Vagina (tissue), 2 donors: Measurements from ENCODE around the gene WWOX. TPM values are rescaled to one million over a fixed set of nuclear protein-coding genes. Genes with fewer than 3 reads are reported as not detected.

Experiments
- DNase-seq, 2 donors: peaks; one replicate each; pipeline ENCODE4 v3.0.0-alpha.2; 2017; ENCODE audit errors: extremely low spot score in 2 of 2
- H3K27ac ChIP-seq: fragments of 200-600 bp; sonication (generic); one replicate; pipeline ENCODE4 v1.5.1; 2019
- H3K27me3 ChIP-seq: fragments of 200-600 bp; sonication (generic); one replicate; pipeline ENCODE4 v1.5.1; 2019
- H3K36me3 ChIP-seq, 2 donors: fragments of 200-600 bp; sonication (generic); one replicate each; pipeline ENCODE4 v1.5.1; 2017 to 2019
- H3K4me1 ChIP-seq: fragments of 200-600 bp; sonication (generic); one replicate; pipeline ENCODE4 v1.5.1; 2019
- H3K4me3 ChIP-seq, 2 donors: fragments of 200-600 bp; sonication (generic); 1 replicate in 1 of 2; 2 replicates in 1 of 2; pipeline ENCODE4 v1.5.1; 2016 to 2019
- H3K9me3 ChIP-seq: fragments of 200-600 bp; sonication (generic); one replicate; pipeline ENCODE4 v1.5.1; 2019
- POLR2A ChIP-seq, 2 donors: fragments of 450-650 bp; IDR thresholded peaks; one replicate each; pipeline ENCODE4 v1.6.1; 2017; ENCODE audit warnings: antibody characterized with exemption in 2 of 2, mild to moderate bottlenecking in 2 of 2, moderate library complexity in 2 of 2
- POLR2AphosphoS5 ChIP-seq, 2 donors: sonication (generic); formaldehyde crosslinking; IDR thresholded peaks; one replicate each; pipeline ENCODE4 v1.9.0; 2017; ENCODE audit warnings: antibody characterized with exemption in 2 of 2, mild to moderate bottlenecking in 2 of 2, low read depth in 1 of 2; ENCODE audit not compliant: insufficient read depth in 1 of 2
- intact Hi-C: fragments of 100-400 bp; cut with DNase I; formaldehyde crosslinking; loops from one replicate; pipeline ENCODE4 v1.15.1; 2023
- total RNA-seq: library from RNA; depleted of rRNA; stranded (reverse); fragments of >200 nt; gene quantifications from one replicate; pipeline ENCODE4 v1.2.3, GENCODE V29; 2016
- TF ChIP-seq, protein P1 (sequence below), 3 experiments: fragments of 450-650 bp in 2 of 3; fragments of 200-600 bp in 1 of 3; sonication (generic) in 1 of 3; IDR thresholded peaks; one replicate each; pipeline ENCODE4 v1.5.1; 2017 to 2019; ENCODE audit warnings: antibody characterized with exemption in 3 of 3, mild to moderate bottlenecking in 2 of 3, moderate library complexity in 2 of 3

Gene WWOX
- total RNA-seq, 1 donor from 2014 or later: 33.1 TPM

DNA sequence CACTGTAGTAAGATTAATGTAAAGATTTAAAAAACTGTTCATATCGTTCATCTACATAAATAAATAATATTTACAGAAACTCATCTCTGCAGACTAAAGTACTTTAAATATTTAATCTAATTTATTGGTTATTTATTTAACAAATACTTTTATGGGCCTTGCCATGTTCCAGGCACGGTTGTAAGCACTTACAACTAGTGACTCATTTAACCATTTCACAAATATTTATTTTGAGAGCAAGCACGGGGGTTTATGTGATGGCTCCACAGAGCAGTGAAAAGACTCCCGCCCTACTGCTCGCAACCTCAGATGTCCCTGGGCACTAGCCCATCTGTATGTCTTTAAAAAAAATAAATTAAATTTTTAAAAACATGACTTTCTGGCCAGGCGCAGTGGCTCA, 575.9 kb downstream of the WWOX start:
- intact Hi-C loops: no loop called here
- H3K9me3 ChIP-seq: no peaks in the 10 kb centered on the region

DNA sequence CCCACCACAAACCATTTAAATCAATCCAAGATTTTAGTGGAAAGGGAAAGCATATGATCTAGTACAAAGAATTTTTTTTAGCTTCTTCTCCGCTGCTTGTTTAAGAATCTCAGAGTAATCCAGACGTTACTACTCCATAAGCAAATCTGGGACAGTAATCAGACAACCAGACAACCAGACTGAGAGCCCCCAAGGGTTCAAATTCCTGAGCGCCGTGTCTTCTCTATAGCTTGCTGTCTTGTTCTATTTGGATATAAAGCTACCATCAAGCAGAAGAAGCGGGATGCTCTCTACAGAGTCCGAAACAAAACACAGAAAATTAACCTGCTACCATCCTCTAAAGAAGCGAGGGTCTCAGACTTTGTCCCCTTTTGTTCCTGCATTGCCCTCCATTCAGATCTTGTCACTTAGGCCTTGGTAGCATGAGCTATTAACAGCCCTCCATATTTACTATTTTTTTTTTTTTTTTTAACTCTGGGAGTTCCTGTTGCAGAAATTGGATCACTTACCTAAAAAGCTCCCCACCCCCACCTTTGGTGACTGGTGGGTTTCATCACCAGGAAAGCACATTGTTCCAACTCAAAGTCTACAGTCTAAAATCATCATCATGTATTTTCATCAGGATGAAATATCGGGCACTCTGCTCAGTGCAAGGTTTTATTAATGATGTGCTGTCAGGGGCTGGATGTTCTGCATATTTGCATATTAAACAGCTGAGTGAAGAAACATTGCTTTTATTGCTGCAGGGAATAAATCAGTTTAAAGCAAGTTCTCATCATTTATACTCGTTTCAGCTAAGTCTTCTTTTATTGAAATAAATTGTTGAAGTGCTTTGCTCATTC, 576.7 kb downstream of the WWOX start:
- Histone ChIP-seq H3K9me3 (no peaks in the 10 kb centered on the region), H3K27ac (peak overlapping the region; percentile 43), H3K36me3 (no peaks in the 10 kb centered on the region), H3K4me1 (peaks cover 23% of the 10 kb centered on the region), H3K4me3 (no peak overlapping the region), H3K27me3 (no peaks in the 10 kb centered on the region)
- DNase-seq: no peak
- intact Hi-C loops: no loop called here
- TF ChIP-seq, protein P1, sequence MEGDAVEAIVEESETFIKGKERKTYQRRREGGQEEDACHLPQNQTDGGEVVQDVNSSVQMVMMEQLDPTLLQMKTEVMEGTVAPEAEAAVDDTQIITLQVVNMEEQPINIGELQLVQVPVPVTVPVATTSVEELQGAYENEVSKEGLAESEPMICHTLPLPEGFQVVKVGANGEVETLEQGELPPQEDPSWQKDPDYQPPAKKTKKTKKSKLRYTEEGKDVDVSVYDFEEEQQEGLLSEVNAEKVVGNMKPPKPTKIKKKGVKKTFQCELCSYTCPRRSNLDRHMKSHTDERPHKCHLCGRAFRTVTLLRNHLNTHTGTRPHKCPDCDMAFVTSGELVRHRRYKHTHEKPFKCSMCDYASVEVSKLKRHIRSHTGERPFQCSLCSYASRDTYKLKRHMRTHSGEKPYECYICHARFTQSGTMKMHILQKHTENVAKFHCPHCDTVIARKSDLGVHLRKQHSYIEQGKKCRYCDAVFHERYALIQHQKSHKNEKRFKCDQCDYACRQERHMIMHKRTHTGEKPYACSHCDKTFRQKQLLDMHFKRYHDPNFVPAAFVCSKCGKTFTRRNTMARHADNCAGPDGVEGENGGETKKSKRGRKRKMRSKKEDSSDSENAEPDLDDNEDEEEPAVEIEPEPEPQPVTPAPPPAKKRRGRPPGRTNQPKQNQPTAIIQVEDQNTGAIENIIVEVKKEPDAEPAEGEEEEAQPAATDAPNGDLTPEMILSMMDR (IDR thresholded peaks at IDR 0.05): no peak
- TF ChIP-seq POLR2AphosphoS5 (IDR thresholded peaks at IDR 0.05; ENCODE audit: insufficient read depth in 1 of 2, low read depth in 1 of 2): no peak
- no peak for TF ChIP-seq POLR2A (IDR thresholded peaks at IDR 0.05)

More for the DNA sequence above, 575.9 kb downstream of the WWOX start:
- no peak overlapping the region for H3K27ac ChIP-seq
- no peaks in the 10 kb centered on the region for H3K36me3 ChIP-seq
- peaks cover 30% of the 10 kb centered on the region for H3K4me1 ChIP-seq
- TF ChIP-seq, protein P1 (IDR thresholded peaks at IDR 0.05): no peak
- TF ChIP-seq POLR2AphosphoS5 (IDR thresholded peaks at IDR 0.05; ENCODE audit: insufficient read depth in 1 of 2, low read depth in 1 of 2) (no peak), POLR2A (IDR thresholded peaks at IDR 0.05) (no peak)
- H3K4me3 ChIP-seq: no peak overlapping the region
- no peak for DNase-seq
- H3K27me3 ChIP-seq: no peaks in the 10 kb centered on the region

DNA sequence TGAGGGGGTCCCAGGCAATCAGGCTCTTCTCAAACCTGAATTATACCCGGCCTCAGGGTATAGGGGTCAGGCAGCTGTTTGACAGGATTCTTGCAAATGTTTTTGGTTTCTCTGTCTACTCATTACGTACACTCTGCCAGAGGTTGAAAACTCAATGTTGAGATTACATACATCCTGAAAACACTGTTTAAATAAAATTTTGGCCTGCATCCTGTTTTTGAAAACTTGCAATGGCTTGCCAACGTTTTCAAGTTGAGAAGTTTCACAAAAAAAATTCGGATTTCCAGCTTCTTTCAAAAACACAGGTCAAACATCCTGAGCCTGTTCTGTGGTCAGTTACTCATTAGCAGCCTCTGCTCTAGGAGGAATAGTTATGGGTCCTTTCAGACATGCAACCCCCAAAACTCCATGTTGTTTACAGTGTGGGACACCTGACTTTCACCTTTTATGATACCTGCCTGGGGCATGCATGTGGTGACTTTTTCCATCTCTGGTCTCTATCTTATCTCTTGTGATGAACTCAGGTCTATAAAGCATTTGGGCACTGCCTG, 577.8 kb downstream of the WWOX start:
- H3K4me3 ChIP-seq: no peak overlapping the region
- peaks cover 16% of the 10 kb centered on the region for H3K4me1 ChIP-seq
- no peak overlapping the region for H3K27ac ChIP-seq
- TF ChIP-seq POLR2A (IDR thresholded peaks at IDR 0.05) (no peak), POLR2AphosphoS5 (IDR thresholded peaks at IDR 0.05; ENCODE audit: insufficient read depth in 1 of 2, low read depth in 1 of 2) (no peak)
- TF ChIP-seq, protein P1 (IDR thresholded peaks at IDR 0.05): no peak
- H3K36me3 ChIP-seq: no peaks in the 10 kb centered on the region
- intact Hi-C loops: no loop called here
- DNase-seq: no peak
- H3K9me3 ChIP-seq: no peaks in the 10 kb centered on the region
- H3K27me3 ChIP-seq: no peaks in the 10 kb centered on the region

DNA sequence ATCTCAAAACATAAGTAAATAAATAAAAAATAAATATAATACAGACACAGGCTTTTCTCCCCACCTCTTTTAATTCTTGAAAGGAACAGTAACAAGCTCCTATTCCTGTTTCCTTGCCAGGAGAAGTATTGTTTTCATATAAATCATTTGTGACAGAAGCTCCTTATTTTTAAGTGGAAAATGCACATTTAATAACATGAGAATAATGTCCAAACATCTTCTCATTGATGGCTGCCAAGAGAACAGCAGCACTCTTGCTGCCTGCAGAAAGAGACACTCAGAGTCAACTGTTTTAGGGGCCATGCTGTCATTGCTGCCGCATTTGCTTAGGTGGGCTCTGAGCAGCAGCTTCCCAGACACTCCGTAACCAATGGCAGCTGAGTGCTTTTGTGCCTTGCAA, 580.1 kb downstream of the WWOX start:
- H3K4me3 ChIP-seq: no peak overlapping the region
- H3K36me3 ChIP-seq: no peaks in the 10 kb centered on the region
- no peak for DNase-seq
- peaks cover 13% of the 10 kb centered on the region for H3K4me1 ChIP-seq
- TF ChIP-seq POLR2AphosphoS5 (IDR thresholded peaks at IDR 0.05; ENCODE audit: insufficient read depth in 1 of 2, low read depth in 1 of 2): no peak
- TF ChIP-seq POLR2A (IDR thresholded peaks at IDR 0.05): no peak
- TF ChIP-seq, protein P1 (IDR thresholded peaks at IDR 0.05): no peak
- H3K9me3 ChIP-seq: no peaks in the 10 kb centered on the region
- H3K27me3 ChIP-seq: no peaks in the 10 kb centered on the region
- intact Hi-C loops: no loop called here
- H3K27ac ChIP-seq: no peak overlapping the region

DNA sequence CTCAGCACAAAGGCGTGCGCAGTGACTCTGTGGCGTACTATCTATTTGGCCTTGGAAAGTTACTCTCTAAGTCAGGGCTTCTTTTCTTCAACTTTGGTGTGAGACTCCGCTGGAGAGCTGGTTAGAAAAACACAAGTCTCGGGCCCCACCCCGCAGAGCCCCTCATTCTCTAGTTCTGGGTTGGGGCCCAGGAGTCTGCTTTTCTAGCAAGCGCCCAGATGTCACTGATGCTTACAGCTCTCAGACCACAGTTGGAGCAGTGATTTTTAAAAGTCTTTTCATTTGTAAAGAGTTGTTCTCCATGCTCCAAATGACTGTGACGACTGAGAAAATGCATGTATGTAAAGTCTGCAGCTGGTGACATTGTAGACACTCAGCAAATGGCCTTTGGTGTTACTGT, 582.3 kb downstream of the WWOX start:
- intact Hi-C loops: loop anchor here (10.0 kb wide), 2 partner anchors 133 to 913 kb away; no protein-coding TSS in a partner anchor
- DNase-seq: no peak
- peaks cover 26% of the 10 kb centered on the region for H3K4me1 ChIP-seq
- H3K9me3 ChIP-seq: no peaks in the 10 kb centered on the region
- TF ChIP-seq POLR2A (IDR thresholded peaks at IDR 0.05): no peak
- TF ChIP-seq, protein P1 (IDR thresholded peaks at IDR 0.05): no peak
- TF ChIP-seq POLR2AphosphoS5 (IDR thresholded peaks at IDR 0.05; ENCODE audit: insufficient read depth in 1 of 2, low read depth in 1 of 2): no peak
- no peak overlapping the region for H3K27ac ChIP-seq
- H3K27me3 ChIP-seq: no peaks in the 10 kb centered on the region
- H3K36me3 ChIP-seq: no peaks in the 10 kb centered on the region
- no peak overlapping the region for H3K4me3 ChIP-seq
